Left ventricle myocardium inferior (tissue), 1 donor: Measurements from ENCODE around the gene TMCC1. TPM values are rescaled to one million over a fixed set of nuclear protein-coding genes. Genes with fewer than 3 reads are reported as not detected.
"Not testable (repeated sequence)": the region's sequence is repeated elsewhere in the genome, so short reads cannot be mapped to it uniquely, and the experiment has no call there.

ENCODE experiments used
- DNase-seq: peaks from one replicate; pipeline ENCODE4 v3.0.0-alpha.2; 2020
- H3K27ac ChIP-seq: fragments of 200-600 bp; replicated peaks from 2 replicates; pipeline ENCODE4 v1.8.0; 2021
- H3K27me3 ChIP-seq: fragments of 200-600 bp; 2 replicates; pipeline ENCODE4 v1.8.0; 2021; ENCODE audit warnings: low read depth
- H3K36me3 ChIP-seq: fragments of 200-600 bp; 2 replicates; pipeline ENCODE4 v1.8.0; 2021
- H3K4me1 ChIP-seq: fragments of 200-600 bp; 2 replicates; pipeline ENCODE4 v1.8.0; 2021
- H3K4me3 ChIP-seq: fragments of 200-600 bp; 2 replicates; pipeline ENCODE4 v1.8.0; 2021; ENCODE audit warnings: mild to moderate bottlenecking, moderate library complexity
- H3K9me3 ChIP-seq: fragments of 200-600 bp; replicated peaks from 2 replicates; pipeline ENCODE4 v1.8.0; 2021
- intact Hi-C: fragments of 100-400 bp; cut with micrococcal nuclease; formaldehyde crosslinking; loops from one replicate; pipeline ENCODE4 v1.11.0; 2022
- total RNA-seq: library from RNA; stranded (reverse); fragmentation: NEBNext Ultra II Directional; extraction: Animal tissue kit (Norgen Biotek cat#: 25700); gene quantifications from one replicate; pipeline ENCODE4 v1.2.1, GENCODE V29; 2021
- TF ChIP-seq, protein P1 (sequence below): fragments of 200-600 bp; IDR thresholded peaks from 2 replicates; pipeline ENCODE4 v1.8.0; 2021; ENCODE audit warnings: antibody characterized with exemption, mild to moderate bottlenecking, borderline replicate concordance
- donor health status: DM: no; HTN: yes; CAD: no; lungs with severe emphysema.

Gene TMCC1
- total RNA-seq, 1 donor from 2014 or later = 28.3 TPM

DNA sequence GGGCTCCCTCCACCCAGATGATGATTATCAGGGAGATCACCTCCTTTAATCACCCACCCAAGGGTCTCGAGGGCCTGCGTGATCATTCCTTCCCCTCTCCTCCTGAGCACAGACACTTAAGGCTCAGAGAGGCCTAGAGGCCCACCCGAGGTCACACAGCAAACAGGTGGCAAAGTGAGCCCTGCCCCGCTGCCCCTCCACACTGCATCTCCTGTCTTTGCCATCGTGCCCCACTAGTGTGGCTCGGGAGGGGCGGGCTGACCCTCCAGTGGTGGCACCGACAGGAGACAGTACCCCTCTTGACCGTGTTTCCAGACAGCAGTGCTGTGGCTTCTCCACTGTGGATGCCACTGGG lies 282.1 kb downstream of the TMCC1 start:
- H3K4me1 ChIP-seq = peaks cover 92% of the 10 kb centered on the region

DNA sequence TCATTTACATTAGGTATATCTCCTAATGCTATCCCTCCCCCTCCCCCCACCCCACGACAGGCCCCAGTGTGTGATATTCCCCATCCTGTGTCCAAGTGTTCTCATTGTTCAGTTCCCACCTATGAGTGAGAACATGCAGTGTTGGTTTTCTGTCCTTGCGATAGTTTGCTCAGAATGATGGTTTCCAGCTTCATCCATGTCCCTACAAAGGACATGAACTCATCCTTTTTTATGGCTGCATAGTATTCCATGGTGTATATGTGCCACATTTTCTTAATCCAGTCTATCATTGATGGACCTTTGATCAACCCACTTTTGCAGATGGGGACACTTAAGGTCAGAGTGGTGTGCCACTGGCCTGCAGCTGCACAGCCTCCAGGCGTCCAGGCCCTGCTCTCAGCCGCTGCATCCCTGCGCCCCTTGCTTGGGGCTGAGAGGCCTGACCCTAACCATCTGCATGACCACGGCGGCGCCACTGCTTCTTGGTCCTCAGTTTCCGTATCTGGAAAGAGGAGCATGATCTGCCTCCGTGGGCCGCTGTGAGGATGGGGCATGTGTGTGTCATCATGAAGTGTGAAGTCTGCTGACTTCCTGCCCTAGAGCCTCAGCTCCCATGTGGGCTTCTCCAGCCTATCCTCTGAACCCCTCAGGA lies 282.6 kb downstream of the TMCC1 start:
- H3K36me3 ChIP-seq, H3K27me3 ChIP-seq, H3K4me3 ChIP-seq, H3K9me3 ChIP-seq, intact Hi-C loops: not testable (repeated sequence)
- Histone ChIP-seq H3K27ac (peak overlapping the region; percentile 97), H3K4me1 (peaks cover 92% of the 10 kb centered on the region)
- peak; percentile 15 for DNase-seq

More for the DNA sequence above, 282.1 kb downstream of the TMCC1 start:
- intact Hi-C loops = no loop called here
- Histone ChIP-seq H3K27ac (peak overlapping the region; percentile 97), H3K9me3 (no peaks in the 10 kb centered on the region), H3K27me3 (no peaks in the 10 kb centered on the region), H3K36me3 (no peaks in the 10 kb centered on the region), H3K4me3 (no peak overlapping the region)
- TF ChIP-seq, protein P1, sequence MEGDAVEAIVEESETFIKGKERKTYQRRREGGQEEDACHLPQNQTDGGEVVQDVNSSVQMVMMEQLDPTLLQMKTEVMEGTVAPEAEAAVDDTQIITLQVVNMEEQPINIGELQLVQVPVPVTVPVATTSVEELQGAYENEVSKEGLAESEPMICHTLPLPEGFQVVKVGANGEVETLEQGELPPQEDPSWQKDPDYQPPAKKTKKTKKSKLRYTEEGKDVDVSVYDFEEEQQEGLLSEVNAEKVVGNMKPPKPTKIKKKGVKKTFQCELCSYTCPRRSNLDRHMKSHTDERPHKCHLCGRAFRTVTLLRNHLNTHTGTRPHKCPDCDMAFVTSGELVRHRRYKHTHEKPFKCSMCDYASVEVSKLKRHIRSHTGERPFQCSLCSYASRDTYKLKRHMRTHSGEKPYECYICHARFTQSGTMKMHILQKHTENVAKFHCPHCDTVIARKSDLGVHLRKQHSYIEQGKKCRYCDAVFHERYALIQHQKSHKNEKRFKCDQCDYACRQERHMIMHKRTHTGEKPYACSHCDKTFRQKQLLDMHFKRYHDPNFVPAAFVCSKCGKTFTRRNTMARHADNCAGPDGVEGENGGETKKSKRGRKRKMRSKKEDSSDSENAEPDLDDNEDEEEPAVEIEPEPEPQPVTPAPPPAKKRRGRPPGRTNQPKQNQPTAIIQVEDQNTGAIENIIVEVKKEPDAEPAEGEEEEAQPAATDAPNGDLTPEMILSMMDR = no peak
- peak; percentile 12 for DNase-seq

DNA sequence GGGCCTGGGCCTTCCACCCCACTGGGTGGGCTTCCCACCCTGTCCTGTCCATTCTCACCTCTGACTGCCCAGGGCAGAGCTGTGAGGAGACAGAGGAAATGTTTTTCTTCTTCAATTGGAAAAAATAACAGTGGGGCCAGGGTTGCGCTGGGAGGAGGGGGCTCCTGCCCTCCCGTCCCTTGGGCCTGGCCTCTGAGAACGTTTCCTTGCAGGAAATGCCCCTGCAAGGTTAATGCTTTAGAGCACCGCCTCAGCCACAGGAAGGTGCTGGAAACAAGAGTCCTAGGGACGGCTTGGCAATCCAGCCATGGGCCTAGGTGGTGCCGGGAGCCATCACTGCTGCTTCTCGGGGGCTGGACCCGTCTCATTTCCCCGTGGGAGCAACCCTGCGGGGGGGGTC lies 283.2 kb downstream of the TMCC1 start:
- intact Hi-C loops = no loop called here

DNA sequence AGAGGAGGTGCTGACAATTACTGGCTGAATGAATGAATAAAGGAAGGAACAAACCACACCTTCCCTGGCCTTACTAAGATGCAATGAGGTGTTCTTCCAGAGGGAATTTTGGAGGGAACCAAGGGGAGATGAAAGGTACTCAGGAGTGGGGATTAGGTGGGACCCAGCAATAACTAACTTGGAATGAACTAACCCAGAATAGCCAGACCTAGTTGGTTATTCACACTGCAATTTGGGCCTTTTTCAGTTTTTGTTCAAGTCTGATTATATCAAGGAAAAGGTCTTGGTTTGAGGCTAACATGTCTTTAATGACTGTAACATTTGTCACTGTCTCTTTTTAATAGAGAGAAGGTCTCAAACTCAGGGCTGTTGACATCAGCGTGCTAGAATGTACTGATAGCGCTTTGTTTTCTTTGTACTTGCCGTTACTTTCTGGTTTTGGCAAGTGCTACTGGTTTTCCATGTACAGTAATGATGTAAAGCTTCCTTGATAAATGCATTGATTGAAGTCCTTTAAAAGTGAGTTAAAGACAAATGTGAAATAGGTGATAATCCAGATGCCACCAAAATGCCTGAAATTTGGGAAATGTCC lies 283.8 kb downstream of the TMCC1 start:
- H3K4me1 ChIP-seq = peaks cover 90% of the 10 kb centered on the region

More for the DNA sequence above, 283.2 kb downstream of the TMCC1 start:
- DNase-seq = no peak
- TF ChIP-seq, protein P1 = no peak
- H3K4me3 ChIP-seq = no peak overlapping the region
- H3K27ac ChIP-seq = peak overlapping the region; percentile 97
- H3K27me3 ChIP-seq = peaks cover 10% of the 10 kb centered on the region
- H3K4me1 ChIP-seq = peaks cover 92% of the 10 kb centered on the region
- no peaks in the 10 kb centered on the region for H3K36me3 ChIP-seq
- H3K9me3 ChIP-seq = no peaks in the 10 kb centered on the region

DNA sequence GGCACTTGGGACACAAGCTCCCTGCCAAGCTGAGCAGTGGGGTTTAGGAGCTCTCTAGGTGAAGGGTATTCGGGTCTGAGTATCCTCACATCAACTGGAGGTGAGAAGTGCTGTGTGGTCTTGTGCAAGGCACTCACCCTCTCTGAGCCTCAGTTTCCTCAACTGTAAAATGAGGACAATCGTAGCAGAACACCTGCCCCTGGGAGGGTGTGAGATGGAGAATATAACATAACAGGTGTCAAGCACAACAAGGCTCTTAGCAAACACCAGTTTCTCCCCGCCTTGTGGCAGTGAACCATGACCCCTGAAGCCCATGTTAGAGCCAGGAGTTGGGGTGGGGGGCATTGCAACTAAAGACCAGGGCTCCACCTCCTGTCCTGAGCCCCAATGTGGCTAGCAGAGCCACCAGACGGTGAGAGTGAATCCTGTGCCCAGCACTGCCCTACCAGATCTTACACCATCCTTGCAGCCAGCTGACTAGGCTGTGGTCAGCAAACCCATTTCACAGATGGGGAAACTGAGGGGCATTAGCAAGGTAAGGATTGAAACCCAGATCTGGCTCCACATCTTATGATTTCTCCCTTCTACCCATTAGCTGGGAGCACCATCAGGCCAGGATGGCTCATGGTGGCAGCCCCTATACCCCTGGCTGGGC lies 284.4 kb downstream of the TMCC1 start:
- Histone ChIP-seq H3K27ac (peak overlapping the region; percentile 97), H3K27me3 (peaks cover 16% of the 10 kb centered on the region), H3K4me3 (no peak overlapping the region), H3K36me3 (no peaks in the 10 kb centered on the region), H3K4me1 (peaks cover 90% of the 10 kb centered on the region), H3K9me3 (no peaks in the 10 kb centered on the region)
- intact Hi-C loops = loop anchor here (5.0 kb wide), 1 partner anchor 117 kb away; no protein-coding TSS in a partner anchor
- TF ChIP-seq, protein P1 = no peak
- DNase-seq = no peak

More for the DNA sequence above, 283.8 kb downstream of the TMCC1 start:
- TF ChIP-seq, protein P1 = no peak
- Histone ChIP-seq H3K27me3 (peaks cover 16% of the 10 kb centered on the region), H3K36me3 (no peaks in the 10 kb centered on the region), H3K27ac (peak overlapping the region; percentile 97), H3K9me3 (no peaks in the 10 kb centered on the region), H3K4me3 (no peak overlapping the region)
- intact Hi-C loops = loop anchor here (5.0 kb wide), 1 partner anchor 117 kb away; no protein-coding TSS in a partner anchor
- no peak for DNase-seq
